ENCODE data around the gene ADAMTSL3.

DNA sequence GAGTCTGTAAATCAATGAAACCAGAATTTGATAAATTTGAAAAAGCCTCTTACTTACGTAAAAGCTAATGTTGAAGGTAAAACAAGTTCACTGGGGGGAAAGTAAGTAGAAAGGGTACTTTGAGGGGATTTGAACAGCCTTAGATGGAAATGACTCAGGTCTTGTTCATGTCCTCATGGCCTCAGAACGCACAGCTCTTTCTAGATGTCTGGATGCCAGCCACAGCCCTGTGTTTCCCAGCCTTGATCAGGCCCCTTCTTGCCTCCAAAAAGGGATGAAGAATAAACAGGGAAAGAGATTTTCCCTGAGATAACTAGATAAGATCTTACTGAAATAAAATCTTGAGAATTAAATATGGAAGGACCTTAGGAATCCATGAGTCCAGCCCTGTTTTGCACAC lies 344.6 kb downstream of the ADAMTSL3 start:
- TF ChIP-seq POLR2A (IDR thresholded peaks at IDR 0.05), result no peak
- TF ChIP-seq, protein P1, sequence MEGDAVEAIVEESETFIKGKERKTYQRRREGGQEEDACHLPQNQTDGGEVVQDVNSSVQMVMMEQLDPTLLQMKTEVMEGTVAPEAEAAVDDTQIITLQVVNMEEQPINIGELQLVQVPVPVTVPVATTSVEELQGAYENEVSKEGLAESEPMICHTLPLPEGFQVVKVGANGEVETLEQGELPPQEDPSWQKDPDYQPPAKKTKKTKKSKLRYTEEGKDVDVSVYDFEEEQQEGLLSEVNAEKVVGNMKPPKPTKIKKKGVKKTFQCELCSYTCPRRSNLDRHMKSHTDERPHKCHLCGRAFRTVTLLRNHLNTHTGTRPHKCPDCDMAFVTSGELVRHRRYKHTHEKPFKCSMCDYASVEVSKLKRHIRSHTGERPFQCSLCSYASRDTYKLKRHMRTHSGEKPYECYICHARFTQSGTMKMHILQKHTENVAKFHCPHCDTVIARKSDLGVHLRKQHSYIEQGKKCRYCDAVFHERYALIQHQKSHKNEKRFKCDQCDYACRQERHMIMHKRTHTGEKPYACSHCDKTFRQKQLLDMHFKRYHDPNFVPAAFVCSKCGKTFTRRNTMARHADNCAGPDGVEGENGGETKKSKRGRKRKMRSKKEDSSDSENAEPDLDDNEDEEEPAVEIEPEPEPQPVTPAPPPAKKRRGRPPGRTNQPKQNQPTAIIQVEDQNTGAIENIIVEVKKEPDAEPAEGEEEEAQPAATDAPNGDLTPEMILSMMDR (IDR thresholded peaks at IDR 0.05), result no peak
